GM12864 (cell line): ENCODE data around the gene PCGF3.
A peak's percentile ranks its signal among the peaks of the same experiment; 100 is the strongest.

Source experiments
- DNase-seq: peaks from one replicate; pipeline ENCODE4 v3.0.0-alpha.2; 2011; ENCODE audit warnings: low read depth
- H3K4me3 ChIP-seq: 2 replicates; pipeline ENCODE4 v1.5.1; 2011; ENCODE audit warnings: mild to moderate bottlenecking, low read depth, low read length, control low read depth
- TF ChIP-seq, protein P1 (sequence below): IDR thresholded peaks from 2 replicates; pipeline ENCODE4 v1.5.1; 2011; ENCODE audit warnings: low read depth, mild to moderate bottlenecking, moderate library complexity, low read length, control low read depth, inconsistent platforms; ENCODE audit errors: missing control alignments

The PCGF3 gene

DNA sequence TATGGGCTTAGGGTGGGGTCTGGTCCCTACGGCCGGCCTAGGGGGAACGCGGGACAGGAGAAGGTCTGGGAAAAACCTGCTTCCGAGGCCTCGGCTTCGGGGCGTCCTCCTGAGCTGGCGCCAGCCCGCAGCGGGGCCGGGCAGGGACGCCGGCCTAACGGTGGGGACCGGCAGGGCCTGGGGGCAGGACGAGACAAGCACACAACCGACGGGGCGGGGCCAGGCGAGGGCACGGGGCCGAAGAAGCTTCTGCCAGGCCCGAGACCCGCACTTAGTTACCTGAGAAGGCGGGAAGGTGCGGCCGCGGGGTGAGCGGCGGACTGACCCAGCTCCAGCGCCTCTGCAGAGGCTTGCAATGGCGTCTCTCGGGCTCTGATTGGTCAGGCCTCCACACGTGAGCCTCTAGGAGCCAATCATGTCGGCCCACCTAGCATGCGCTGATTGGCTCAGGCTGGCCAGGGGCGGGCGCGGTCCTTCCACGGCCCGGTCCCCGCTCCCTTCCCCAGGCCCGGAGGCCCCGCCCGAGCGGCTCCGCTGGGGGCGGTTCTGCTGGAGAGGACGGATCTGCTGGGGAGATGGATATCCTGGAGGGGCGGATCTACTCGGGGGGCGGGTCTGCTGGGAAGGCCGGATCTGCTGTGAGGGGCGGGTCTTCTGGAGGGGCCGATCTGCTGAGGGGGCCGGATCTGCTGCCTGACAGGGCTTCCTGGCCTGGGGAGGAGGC is 76.0 kb downstream of the PCGF3 start:
- TF ChIP-seq, protein P1, sequence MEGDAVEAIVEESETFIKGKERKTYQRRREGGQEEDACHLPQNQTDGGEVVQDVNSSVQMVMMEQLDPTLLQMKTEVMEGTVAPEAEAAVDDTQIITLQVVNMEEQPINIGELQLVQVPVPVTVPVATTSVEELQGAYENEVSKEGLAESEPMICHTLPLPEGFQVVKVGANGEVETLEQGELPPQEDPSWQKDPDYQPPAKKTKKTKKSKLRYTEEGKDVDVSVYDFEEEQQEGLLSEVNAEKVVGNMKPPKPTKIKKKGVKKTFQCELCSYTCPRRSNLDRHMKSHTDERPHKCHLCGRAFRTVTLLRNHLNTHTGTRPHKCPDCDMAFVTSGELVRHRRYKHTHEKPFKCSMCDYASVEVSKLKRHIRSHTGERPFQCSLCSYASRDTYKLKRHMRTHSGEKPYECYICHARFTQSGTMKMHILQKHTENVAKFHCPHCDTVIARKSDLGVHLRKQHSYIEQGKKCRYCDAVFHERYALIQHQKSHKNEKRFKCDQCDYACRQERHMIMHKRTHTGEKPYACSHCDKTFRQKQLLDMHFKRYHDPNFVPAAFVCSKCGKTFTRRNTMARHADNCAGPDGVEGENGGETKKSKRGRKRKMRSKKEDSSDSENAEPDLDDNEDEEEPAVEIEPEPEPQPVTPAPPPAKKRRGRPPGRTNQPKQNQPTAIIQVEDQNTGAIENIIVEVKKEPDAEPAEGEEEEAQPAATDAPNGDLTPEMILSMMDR, result no peak
- peak overlapping the region; percentile 100 for H3K4me3 ChIP-seq
- peak; percentile 94 for DNase-seq

DNA sequence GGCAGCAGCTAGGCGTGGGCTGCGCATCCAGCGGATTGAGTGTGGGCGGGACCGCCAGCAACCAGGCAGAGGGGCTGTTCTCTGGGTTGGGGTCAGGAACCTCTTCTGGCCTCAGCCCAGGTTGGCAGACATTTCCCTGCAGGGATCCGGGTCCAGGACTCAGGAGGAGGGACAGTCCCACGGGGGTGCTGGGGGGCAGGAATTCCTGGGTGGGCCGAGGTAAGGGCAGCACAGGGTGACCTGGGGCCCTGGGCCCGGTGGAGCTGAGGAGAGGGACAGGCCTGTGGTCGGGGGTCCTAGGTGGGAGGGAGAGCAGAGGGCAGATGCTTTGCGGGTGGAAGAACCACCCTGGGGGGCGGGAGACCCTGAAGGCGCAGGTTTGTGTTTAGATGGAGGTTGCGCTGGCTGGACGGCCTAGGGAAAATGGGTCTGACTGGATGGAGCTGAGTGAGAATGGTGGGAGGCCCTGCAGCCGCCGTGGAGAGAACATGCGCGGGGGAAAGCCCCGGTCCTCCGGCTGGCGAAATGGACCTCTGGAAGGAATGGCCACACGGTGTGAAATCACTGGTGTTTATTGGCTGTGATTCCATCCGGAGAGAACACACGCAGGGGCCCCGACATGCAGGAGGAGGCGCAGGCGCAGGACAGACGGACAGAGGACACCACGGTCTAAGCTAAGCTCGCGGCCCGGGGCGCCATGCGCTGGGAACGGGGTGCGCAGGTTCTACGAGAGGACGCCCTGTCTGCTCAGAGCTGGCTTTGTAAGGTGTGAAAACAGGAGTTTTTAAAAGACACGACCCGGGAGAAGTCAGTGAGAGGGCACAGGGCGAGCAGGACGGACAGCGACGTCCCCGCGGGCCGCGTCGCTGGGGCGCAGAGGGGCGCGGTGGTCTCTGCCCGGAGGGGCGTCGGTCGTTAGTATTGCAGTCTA is 79.0 kb downstream of the PCGF3 start:
- TF ChIP-seq, protein P1, result no peak
- no peak overlapping the region for H3K4me3 ChIP-seq
- DNase-seq, result no peak

DNA sequence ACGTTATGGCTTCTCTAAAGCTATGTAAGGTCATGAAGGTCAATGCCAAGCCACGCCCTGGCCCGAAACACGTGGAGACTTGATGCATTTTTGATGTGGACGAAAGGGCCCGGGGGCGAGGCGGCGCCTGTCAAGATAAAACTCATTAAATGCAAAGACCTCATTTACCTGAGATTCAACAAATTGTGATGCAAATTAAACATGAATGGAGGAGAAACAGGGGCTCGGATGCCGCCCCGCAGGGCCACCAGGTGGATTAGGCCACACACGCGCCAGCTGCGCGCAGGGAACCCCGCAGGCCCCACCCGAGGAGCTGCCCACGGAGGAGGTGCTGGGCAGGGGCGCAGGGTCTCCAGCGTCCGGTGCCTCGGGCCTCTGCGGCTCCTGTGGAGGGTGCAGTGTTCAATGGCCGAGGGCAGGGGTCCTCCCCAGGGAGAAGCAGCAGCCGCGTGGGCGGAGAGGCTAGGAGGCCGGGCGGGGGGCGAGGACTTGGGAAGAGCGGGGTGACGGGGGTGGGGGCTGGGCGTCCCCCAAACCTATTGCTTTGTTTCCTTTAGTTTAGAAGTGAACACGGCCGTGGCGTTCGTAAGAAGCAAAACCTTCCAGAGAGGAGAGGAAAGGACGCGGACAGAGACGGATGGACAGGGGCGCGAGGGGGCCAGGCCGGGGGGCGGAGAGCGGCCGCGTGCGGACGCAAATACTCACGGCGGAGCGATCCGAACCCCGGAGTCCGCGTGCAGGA is 79.9 kb downstream of the PCGF3 start:
- no peak for DNase-seq
- H3K4me3 ChIP-seq, result no peak overlapping the region
- TF ChIP-seq, protein P1, result no peak

DNA sequence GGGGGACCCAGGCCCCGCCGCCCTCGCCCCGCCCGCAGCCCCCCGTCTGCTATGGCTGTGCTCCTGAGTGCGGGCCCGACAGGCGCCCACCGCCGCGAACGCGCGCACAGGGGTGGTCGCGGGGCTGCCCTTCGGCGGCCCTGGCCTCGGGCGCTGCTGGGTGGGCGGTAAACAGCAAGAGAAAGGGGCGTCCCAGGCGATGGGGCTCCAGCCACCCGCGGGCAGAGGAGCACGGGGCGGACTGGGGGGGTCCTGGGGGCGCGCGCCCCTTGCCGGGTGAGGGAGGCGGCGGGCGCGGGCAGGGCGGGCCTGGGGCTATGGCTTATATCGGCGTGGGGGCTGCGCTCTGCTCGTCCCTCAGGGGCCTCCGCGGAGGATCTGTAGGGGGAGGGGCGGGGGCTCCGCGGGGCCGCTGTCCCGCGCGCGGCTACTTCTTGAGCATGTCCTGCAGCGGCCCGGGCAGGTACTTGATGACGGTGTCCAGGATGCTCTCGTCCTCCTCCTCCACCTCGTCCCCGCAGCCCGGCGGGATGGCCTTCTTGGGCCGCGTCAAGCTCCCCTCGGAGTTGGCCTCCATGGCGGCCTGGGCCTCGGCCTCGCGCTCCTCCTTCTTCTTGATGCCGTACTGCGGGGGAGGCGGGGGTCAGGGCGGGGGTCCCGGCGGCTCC is 80.6 kb downstream of the PCGF3 start:
- DNase-seq, result no peak
- TF ChIP-seq, protein P1, result no peak
- no peak overlapping the region for H3K4me3 ChIP-seq

DNA sequence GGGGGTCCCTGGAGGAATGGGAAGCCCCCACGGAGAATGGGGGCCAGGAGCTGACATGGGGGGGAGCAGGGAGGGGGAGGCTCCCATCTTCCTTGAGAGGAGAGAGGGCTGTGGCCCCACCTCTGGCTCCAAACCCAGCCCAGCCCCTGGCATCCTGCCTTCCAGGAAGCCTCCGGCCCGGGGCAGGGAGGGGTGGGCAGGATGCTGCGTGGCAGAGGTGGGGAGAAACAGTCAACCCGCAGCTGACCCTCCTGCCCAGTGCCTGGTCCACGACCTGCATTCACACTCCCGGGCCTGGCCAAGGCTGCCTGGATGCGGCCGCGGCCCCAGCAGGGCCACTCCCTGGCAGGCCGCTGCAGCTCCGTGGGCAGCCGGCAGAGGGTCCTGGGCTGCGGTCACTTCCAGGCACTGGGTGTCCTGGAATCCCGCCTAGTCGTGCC is 81.2 kb downstream of the PCGF3 start:
- TF ChIP-seq, protein P1, result peak; percentile 13
- H3K4me3 ChIP-seq, result no peak overlapping the region
- no peak for DNase-seq

DNA sequence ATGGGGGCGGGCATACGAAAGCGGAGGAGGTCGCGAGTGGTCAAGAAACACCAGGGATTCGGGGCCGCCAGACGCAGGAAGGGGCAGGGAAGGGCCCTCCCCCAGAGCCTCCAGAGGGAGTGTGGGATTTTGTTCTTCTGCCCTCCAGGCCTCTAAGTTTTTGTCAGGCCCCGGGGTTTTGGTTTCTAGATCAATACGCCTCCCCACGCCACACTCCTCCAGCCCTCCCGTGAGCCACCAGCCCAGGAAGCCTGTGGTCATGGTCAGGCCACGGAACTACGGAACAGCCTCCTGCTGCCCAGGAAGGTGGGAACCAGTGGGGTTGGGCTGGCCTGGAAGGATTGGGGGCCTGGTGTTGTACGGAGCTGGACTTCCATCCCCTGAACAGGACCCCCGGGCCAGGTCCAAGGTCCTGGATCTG is 81.9 kb downstream of the PCGF3 start:
- H3K4me3 ChIP-seq, result no peak overlapping the region
- DNase-seq, result no peak
- TF ChIP-seq, protein P1, result no peak
